NCI-H146 treated with DMSO at 0.1 percent for 48 hours (cell line): ENCODE results near the gene METTL8.
"Not testable (repeated sequence)": the region's sequence is repeated elsewhere in the genome, so short reads cannot be mapped to it uniquely, and the experiment has no call there.

Experiments used
- DNase-seq: peaks from one replicate; lab custom pipeline; 2025; ENCODE audit not compliant: unreplicated experiment; lab: John Stamatoyannopoulos, UW

METTL8 gene

DNA sequence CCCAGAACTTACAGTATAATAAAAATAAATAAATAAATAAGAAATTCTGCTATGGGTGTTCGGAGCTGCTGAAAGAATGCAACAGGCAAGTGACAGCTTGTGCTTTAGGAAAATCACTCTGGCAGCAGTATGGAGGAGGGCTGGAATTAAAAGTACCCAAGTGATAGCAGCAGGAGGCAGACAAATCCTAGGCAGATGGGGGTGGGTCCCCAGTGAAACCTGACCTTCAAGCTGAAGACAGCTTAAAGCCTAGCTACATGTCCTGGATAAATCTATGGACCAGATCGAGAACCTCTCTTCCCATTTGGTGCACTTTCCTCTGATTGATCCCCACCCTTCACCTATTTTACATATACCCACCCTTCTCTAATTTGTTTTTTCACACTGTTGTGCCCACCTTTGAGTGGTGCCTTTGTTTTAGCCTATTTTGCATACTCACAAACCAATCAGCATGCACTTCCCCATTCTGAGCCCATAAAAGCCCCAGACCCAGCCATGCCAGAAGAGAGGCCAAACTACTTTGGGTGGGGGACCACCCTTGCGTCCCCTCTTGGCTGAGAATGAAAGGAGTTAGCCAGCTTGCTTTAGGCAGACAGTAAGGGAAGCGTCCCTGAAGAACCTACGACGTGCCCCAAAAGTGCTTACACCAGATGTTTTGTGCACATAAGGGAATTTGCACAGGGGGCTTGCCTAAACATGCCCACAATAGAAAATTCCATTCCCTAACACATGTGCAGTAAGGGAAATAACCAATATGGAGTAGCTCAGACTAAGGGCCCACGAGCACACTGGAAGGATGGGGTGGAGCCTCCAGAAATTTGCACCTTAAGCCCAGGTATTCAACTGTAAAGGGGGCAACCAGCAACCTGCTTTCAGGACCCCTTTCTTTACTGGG lies 3.0 kb downstream of the METTL8 start:
- no peak for DNase-seq

- not testable (repeated sequence) for DNase-seq
Measured at GRCh38 chr2:171422710-171423495, 10.9 kb downstream of the METTL8 start.

DNA sequence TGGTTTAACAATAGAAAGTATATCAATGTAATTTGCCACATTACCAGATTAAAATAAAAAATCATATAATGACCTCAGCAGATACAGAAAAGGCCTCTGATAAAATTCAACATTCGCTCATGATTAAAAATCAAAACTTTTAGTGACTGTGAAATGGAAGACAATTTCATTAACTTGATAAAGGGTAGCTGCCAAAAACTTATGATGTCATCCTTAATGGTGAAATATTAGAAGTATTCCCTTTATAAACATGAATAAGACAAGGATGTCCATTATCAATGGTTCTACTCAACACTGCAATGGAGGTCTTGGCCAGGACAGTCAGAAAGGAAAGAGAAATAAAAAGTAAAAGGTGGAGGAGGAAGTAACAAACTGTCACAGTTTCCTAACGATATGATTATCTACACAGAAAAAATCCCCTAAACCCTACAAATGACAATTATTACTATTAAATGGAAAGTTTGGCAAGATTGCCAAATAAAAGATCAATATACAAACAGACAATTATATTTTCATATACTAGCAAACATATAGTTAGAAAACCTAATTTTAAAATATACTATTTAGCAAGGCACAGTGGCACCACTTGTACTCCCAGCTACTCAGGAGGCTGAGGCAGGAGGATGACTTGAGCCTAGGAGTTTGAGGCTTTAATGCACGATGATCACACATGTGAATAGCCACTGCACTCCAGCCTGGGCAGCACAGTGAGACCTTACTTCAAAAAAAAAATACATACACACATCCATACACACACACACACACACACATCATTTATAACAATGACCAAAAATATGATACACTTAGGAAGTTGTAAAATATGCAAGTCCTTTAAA lies 12.8 kb downstream of the METTL8 start:
- DNase-seq: no peak

DNA sequence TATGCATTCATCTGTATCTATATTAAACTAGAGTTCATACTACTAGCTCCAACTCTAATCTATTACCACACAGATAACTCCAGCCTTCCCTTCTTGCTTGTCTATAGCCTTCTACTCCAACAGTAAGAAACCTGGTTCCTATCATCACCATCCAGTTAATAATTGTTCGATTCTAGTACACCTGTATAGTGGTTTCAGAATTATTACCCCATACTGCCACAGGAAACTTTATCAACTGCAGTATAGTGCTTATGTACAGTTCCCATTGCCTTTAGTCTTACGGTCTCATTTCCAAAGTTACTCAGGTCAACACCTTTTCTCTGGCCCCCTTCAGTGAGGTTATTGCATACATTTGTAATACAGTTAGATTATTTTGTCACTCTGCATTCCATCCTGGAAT lies 14.5 kb downstream of the METTL8 start:
- no peak for DNase-seq

- DNase-seq: peak; percentile 76
Measured at GRCh38 chr2:171416009-171416926, 17.5 kb downstream of the METTL8 start.

- not testable (repeated sequence) for DNase-seq
Measured at GRCh38 chr2:171414645-171415044, 19.1 kb downstream of the METTL8 start.

GRCh38 chr2:171412571-171413175 lies 21.1 kb downstream of the METTL8 start:
- no peak for DNase-seq

GRCh38 chr2:171411791-171412483 lies 21.9 kb downstream of the METTL8 start:
- DNase-seq: no peak

GRCh38 chr2:171411214-171411613 lies 22.6 kb downstream of the METTL8 start:
- DNase-seq: no peak

DNA sequence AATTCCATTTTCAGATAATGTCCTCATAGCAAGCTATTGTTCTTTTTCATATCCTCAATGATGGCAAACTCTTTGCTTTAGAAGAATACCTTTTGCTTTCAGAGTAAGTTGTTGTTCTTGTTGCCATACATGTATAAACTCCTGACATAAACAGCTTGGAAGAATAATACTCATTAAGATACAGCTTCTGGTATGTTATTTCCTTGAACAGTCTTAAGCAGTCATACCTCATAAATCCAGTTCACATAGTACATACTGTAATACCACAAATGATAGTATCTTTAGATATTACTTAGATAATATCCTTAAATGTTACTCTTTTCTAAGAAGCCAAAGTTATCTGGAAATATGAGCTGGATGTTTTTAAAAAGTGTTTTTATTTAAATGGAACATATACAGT lies 23.2 kb downstream of the METTL8 start:
- DNase-seq: no peak

DNA sequence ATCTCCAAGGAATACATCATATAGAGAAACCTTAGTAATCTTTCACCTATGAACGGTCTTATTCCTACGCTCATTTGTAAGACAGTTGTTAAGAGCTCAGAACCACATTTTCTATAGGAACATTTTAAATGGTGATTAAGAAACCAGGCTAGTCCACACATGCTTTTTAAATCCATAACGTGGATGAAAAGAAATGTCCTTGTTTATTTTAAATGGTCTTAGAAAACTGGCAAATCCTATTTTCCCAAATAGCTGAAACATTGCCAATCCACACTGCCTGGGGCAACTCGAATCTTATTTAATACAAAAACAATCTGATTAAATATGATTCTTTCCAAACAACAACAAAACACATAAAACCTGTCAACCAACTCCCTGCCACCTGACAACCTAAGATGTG lies 23.7 kb downstream of the METTL8 start:
- DNase-seq: no peak

DNA sequence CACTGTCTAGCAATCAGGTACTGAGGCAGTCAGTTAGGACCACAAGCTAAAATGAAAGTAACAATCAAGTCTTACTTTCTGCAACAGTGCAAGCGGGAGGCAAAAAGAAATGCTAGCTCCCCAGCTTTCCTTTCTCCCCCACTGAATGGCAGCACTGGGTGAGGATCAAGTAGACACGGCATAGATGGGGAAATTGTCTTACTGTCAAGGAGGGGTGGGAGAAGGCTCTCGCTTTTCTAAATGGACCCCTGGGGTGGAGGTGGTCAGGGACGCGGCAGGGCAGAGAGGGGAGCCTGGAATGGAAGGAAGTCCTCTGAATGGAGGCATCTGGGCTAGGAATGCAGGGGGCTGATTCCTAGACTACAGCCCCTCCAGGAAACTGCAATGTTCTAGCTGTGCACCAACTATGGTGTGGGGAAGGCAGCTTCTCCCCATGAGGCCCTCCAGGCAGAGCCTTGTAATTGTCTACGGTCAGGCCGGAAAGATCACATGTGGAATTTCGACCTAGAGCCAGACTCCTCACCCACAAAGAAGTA lies 24.3 kb downstream of the METTL8 start:
- no peak for DNase-seq

DNA sequence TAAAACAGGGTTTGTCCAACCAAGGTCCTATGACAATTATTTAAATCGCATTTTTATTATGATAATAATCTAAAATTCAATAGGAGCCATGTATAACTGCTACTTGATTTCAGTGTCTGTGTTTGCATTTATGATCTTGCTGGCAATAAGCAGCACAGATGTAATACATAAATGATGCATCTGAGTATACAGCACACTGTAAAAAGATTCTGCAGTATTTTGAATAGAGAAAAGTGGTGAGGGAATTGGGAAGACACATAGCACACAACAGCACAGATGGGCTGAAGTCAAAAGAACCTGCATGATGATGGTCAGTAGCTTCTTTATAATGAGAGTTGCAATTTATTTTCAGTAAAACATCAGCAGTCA lies 26.1 kb downstream of the METTL8 start:
- DNase-seq: no peak

- DNase-seq: no peak
Measured at GRCh38 chr2:171407030-171407675, 26.6 kb downstream of the METTL8 start.

GRCh38 chr2:171406044-171406443 lies 27.7 kb downstream of the METTL8 start:
- DNase-seq: no peak

DNA sequence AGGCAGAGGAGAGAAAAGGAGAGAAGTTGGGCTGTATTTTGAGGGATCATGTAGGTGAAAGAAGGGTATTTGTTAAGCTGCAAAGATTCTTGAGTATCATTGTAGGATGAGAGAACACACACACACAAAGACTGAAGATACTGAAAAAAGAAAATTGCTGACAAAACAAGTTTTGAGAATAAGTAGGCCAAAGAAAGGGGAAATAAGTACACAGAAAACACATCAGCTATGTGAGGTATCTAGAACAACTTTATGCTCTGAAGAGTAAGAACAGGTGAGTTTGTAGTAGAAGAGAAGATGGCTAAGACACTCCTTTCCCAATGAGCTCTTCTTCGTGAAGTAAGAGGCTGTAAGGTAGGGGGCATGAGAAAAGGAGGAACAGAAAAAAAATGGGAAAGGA lies 28.2 kb downstream of the METTL8 start:
- no peak for DNase-seq

GRCh38 chr2:171404719-171405118 lies 29.1 kb downstream of the METTL8 start:
- DNase-seq: no peak

- DNase-seq: no peak
Measured at GRCh38 chr2:171404261-171404660, 29.5 kb downstream of the METTL8 start.
